GM10266 (cell line): ENCODE results near the gene DYRK1A.

Experiments
- DNase-seq: peaks from one replicate; pipeline ENCODE4 v3.0.0; 2012; ENCODE audit errors: extremely low spot score
- CTCF ChIP-seq: IDR thresholded peaks from 2 replicates; pipeline ENCODE4 v1.5.1; 2012; ENCODE audit warnings: mild to moderate bottlenecking, low read depth; ENCODE audit not compliant: control insufficient read depth, insufficient read depth; ENCODE audit errors: missing control alignments

DYRK1A gene

GRCh38 chr21:37367336-37367702, 746 bp downstream of the DYRK1A start:
- no peak for DNase-seq

GRCh38 chr21:37367703-37368540, 1.3 kb downstream of the DYRK1A start:
- DNase-seq = peak; percentile 61
- TF ChIP-seq CTCF = no peak

More at GRCh38 chr21:37367336-37367702, 746 bp downstream of the DYRK1A start:
- no peak for TF ChIP-seq CTCF

- TF ChIP-seq CTCF = no peak
- DNase-seq = no peak
These were observed 2.1 kb downstream of the DYRK1A start for GRCh38 chr21:37368541-37369279.

- DNase-seq = no peak
- TF ChIP-seq CTCF = no peak
These were observed 2.8 kb downstream of the DYRK1A start for GRCh38 chr21:37369307-37369854.

- no peak for TF ChIP-seq CTCF
- DNase-seq = peak; percentile 48
These were observed 3.8 kb downstream of the DYRK1A start for GRCh38 chr21:37370152-37371040.

- TF ChIP-seq CTCF = no peak
- DNase-seq = no peak
These were observed 4.4 kb downstream of the DYRK1A start for GRCh38 chr21:37371041-37371397.
